H1 (cell line): ENCODE data around the gene P2RX2. TPM values are rescaled to one million over a fixed set of nuclear protein-coding genes. Genes with fewer than 3 reads are reported as not detected.

Experiments used
- ASH2L ChIP-seq: fragments of 200-600, 300-600 bp; sonication (generic); IDR thresholded peaks from one replicate; pipeline ENCODE4 v1.7.1; 2017; ENCODE audit warnings: low read length
- BRCA1 ChIP-seq: IDR thresholded peaks from 2 replicates; pipeline ENCODE4 v1.6.1; 2012; ENCODE audit warnings: low read depth, low read length, improper control_type of control experiment
- CBX8 ChIP-seq: fragments of 300-800, 300-1000 bp; sonication (generic); IDR thresholded peaks from 2 replicates; pipeline ENCODE4 v1.7.1; 2016; ENCODE audit warnings: low read depth, low read length, borderline replicate concordance
- EGR1 ChIP-seq: IDR thresholded peaks from 2 replicates; pipeline ENCODE4 v1.6.1; 2011; ENCODE audit warnings: low read depth, low read length, borderline replicate concordance
- JUND ChIP-seq: IDR thresholded peaks from 2 replicates; pipeline ENCODE4 v1.6.1; 2011; ENCODE audit warnings: mild to moderate bottlenecking, improper control_type of control experiment, low read length
- KDM1A ChIP-seq: fragments of 200-600, 300-600 bp; sonication (generic); IDR thresholded peaks from 2 replicates; pipeline ENCODE4 v1.7.1; 2016; ENCODE audit warnings: mild to moderate bottlenecking, low read length, borderline replicate concordance
- POLR2A ChIP-seq, 2 experiments: IDR thresholded peaks; 1 replicate in 1 of 2; 2 replicates in 1 of 2; pipeline ENCODE4 v1.6.1; 2011; ENCODE audit warnings: low read depth in 2 of 2, low read length in 2 of 2, mild to moderate bottlenecking in 2 of 2; ENCODE audit errors: control extremely low read depth in 1 of 2
- POLR2AphosphoS5 ChIP-seq: IDR thresholded peaks from 2 replicates; pipeline ENCODE4 v1.6.1; 2011; ENCODE audit warnings: low read depth, low read length
- SUZ12 ChIP-seq: fragments of 200-600 bp; sonication (generic); IDR thresholded peaks from 2 replicates; pipeline ENCODE4 v1.6.1; 2012; ENCODE audit warnings: mild to moderate bottlenecking, inconsistent platforms, low read length, moderate library complexity, mixed read lengths
- TBP ChIP-seq: IDR thresholded peaks from 2 replicates; pipeline ENCODE4 v1.6.1; 2011; ENCODE audit warnings: low read depth, low read length, improper control_type of control experiment
- TCF12 ChIP-seq: IDR thresholded peaks from 2 replicates; pipeline ENCODE4 v1.6.1; 2011; ENCODE audit warnings: low read depth, mild to moderate bottlenecking, low read length
- TEAD4 ChIP-seq: IDR thresholded peaks from 2 replicates; pipeline ENCODE4 v1.6.1; 2012; ENCODE audit warnings: low read depth, low read length, inconsistent platforms, mixed read lengths
- polyA plus RNA-seq, 7 experiments: library from polyadenylated mRNA; depleted of rRNA in 3 of 7; stranded (reverse) in 5 of 7; unstranded in 2 of 7; fragments of >200 nt in 5 of 7; fragments of 200-250 nt in 2 of 7; gene quantifications; 1 replicate in 5 of 7; 2 replicates in 1 of 7; 4 replicates in 1 of 7; pipeline versions ENCODE4 v1.2.1 to v1.2.3, GENCODE V29; 2011 to 2013; ENCODE audit warnings: missing spikeins in 2 of 7, mixed read lengths in 2 of 7
- total RNA-seq: library from RNA; stranded (reverse); fragmentation: NEBNext Ultra II Directional; extraction: Animal tissue kit (Norgen Biotek cat#: 25700); gene quantifications from 2 replicates; pipeline ENCODE4 v1.2.1, GENCODE V29; 2021
- TF ChIP-seq, protein P1 (sequence below): fragments of 300-600 bp; sonication (generic); IDR thresholded peaks from 2 replicates; pipeline ENCODE4 v1.7.1; 2012; ENCODE audit warnings: low read length, moderate library complexity, mild to moderate bottlenecking, inconsistent platforms; ENCODE audit not compliant: insufficient replicate concordance

P2RX2 gene
- total and polyA plus RNA-seq, 2 of the 8 experiments (the other 6 are each of a cell fraction or from before 2014, with no cell fraction given), result 0.84 to 2.2 TPM

- TF ChIP-seq, protein P1, sequence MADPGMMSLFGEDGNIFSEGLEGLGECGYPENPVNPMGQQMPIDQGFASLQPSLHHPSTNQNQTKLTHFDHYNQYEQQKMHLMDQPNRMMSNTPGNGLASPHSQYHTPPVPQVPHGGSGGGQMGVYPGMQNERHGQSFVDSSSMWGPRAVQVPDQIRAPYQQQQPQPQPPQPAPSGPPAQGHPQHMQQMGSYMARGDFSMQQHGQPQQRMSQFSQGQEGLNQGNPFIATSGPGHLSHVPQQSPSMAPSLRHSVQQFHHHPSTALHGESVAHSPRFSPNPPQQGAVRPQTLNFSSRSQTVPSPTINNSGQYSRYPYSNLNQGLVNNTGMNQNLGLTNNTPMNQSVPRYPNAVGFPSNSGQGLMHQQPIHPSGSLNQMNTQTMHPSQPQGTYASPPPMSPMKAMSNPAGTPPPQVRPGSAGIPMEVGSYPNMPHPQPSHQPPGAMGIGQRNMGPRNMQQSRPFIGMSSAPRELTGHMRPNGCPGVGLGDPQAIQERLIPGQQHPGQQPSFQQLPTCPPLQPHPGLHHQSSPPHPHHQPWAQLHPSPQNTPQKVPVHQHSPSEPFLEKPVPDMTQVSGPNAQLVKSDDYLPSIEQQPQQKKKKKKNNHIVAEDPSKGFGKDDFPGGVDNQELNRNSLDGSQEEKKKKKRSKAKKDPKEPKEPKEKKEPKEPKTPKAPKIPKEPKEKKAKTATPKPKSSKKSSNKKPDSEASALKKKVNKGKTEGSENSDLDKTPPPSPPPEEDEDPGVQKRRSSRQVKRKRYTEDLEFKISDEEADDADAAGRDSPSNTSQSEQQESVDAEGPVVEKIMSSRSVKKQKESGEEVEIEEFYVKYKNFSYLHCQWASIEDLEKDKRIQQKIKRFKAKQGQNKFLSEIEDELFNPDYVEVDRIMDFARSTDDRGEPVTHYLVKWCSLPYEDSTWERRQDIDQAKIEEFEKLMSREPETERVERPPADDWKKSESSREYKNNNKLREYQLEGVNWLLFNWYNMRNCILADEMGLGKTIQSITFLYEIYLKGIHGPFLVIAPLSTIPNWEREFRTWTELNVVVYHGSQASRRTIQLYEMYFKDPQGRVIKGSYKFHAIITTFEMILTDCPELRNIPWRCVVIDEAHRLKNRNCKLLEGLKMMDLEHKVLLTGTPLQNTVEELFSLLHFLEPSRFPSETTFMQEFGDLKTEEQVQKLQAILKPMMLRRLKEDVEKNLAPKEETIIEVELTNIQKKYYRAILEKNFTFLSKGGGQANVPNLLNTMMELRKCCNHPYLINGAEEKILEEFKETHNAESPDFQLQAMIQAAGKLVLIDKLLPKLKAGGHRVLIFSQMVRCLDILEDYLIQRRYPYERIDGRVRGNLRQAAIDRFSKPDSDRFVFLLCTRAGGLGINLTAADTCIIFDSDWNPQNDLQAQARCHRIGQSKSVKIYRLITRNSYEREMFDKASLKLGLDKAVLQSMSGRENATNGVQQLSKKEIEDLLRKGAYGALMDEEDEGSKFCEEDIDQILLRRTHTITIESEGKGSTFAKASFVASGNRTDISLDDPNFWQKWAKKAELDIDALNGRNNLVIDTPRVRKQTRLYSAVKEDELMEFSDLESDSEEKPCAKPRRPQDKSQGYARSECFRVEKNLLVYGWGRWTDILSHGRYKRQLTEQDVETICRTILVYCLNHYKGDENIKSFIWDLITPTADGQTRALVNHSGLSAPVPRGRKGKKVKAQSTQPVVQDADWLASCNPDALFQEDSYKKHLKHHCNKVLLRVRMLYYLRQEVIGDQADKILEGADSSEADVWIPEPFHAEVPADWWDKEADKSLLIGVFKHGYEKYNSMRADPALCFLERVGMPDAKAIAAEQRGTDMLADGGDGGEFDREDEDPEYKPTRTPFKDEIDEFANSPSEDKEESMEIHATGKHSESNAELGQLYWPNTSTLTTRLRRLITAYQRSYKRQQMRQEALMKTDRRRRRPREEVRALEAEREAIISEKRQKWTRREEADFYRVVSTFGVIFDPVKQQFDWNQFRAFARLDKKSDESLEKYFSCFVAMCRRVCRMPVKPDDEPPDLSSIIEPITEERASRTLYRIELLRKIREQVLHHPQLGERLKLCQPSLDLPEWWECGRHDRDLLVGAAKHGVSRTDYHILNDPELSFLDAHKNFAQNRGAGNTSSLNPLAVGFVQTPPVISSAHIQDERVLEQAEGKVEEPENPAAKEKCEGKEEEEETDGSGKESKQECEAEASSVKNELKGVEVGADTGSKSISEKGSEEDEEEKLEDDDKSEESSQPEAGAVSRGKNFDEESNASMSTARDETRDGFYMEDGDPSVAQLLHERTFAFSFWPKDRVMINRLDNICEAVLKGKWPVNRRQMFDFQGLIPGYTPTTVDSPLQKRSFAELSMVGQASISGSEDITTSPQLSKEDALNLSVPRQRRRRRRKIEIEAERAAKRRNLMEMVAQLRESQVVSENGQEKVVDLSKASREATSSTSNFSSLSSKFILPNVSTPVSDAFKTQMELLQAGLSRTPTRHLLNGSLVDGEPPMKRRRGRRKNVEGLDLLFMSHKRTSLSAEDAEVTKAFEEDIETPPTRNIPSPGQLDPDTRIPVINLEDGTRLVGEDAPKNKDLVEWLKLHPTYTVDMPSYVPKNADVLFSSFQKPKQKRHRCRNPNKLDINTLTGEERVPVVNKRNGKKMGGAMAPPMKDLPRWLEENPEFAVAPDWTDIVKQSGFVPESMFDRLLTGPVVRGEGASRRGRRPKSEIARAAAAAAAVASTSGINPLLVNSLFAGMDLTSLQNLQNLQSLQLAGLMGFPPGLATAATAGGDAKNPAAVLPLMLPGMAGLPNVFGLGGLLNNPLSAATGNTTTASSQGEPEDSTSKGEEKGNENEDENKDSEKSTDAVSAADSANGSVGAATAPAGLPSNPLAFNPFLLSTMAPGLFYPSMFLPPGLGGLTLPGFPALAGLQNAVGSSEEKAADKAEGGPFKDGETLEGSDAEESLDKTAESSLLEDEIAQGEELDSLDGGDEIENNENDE, result no peak
- TF ChIP-seq ASH2L (no peak), CBX8 (no peak), BRCA1 (no peak), EGR1 (no peak), SUZ12 (no peak), KDM1A (no peak), TCF12 (no peak), TBP (no peak), POLR2AphosphoS5 (no peak), POLR2A (IDR thresholded peaks at IDR 0.05; ENCODE audit: control extremely low read depth in 1 of 2, low read depth in 2 of 2, low read length in 2 of 2) (no peak), JUND (no peak), TEAD4 (no peak)
Measured at GRCh38 chr12:132637811-132638210, 19.2 kb downstream of the P2RX2 start (continued).
